Panc1 (cell line): ENCODE data around the gene TIGD6. TPM values are rescaled to one million over a fixed set of nuclear protein-coding genes. Genes with fewer than 3 reads are reported as not detected.

Experiments used
- ATAC-seq: fragments of 200-7000 bp; cut with Tn5 transposase; 2 replicates; pipeline ENCODE4 v1.9.1; 2020; ENCODE audit warnings: mild to moderate bottlenecking, moderate library complexity
- BruUV-seq: library from RNA; stranded (reverse); fragments of 400-500 nt; replicated peaks from 2 replicates; lab custom pipeline; 2021; lab: Mats Ljungman, UMichigan
- CTCF ChIA-PET: fragments of 300-600 bp; sonication (Branson Sonifier 250); formaldehyde crosslinking; loops from one replicate; lab custom pipeline; 2022; ENCODE audit warnings: antibody characterized with exemption; lab: Charles Lee
- POLR2A ChIA-PET: fragments of 300-600 bp; sonication (Branson Sonifier 250); formaldehyde crosslinking; loops from one replicate; lab custom pipeline; 2022; ENCODE audit warnings: antibody characterized with exemption; lab: Charles Lee
- DNase-seq: peaks from one replicate; pipeline ENCODE4 v3.0.0-alpha.2; 2010; ENCODE audit warnings: low read depth, low spot score
- H3K27ac ChIP-seq: 2 replicates; pipeline ENCODE4 v1.5.1; 2011; ENCODE audit warnings: mild to moderate bottlenecking, low read length, inconsistent platforms
- H3K27me3 ChIP-seq: fragments of 200-500 bp; sonication (Bioruptor generic); 2 replicates; pipeline ENCODE4 v1.6.0; 2014; ENCODE audit warnings: low read length, inconsistent platforms; ENCODE audit not compliant: control insufficient read depth, insufficient read depth
- H3K36me3 ChIP-seq: fragments of 200-500 bp; sonication (Bioruptor generic); 2 replicates; pipeline ENCODE4 v1.5.1; 2014; ENCODE audit warnings: inconsistent platforms, mild to moderate bottlenecking, low read length, moderate library complexity; ENCODE audit not compliant: control insufficient read depth, insufficient read depth
- H3K4me1 ChIP-seq: 2 replicates; pipeline ENCODE4 v1.5.1; 2011; ENCODE audit warnings: inconsistent platforms, mild to moderate bottlenecking, low read length, moderate library complexity; ENCODE audit not compliant: control insufficient read depth, insufficient read depth
- H3K4me3 ChIP-seq, 2 experiments: 2 replicates each; pipeline ENCODE4 v1.5.1; 2011 to 2012; ENCODE audit warnings: low read depth in 2 of 2, low read length in 2 of 2, mild to moderate bottlenecking in 2 of 2, inconsistent platforms in 1 of 2, moderate library complexity in 1 of 2
- H3K9me3 ChIP-seq: fragments of 200-500 bp; sonication (Bioruptor generic); 2 replicates; pipeline ENCODE4 v1.5.1; 2014; ENCODE audit warnings: low read depth, mild to moderate bottlenecking, inconsistent platforms, low read length, moderate library complexity; ENCODE audit not compliant: control insufficient read depth, insufficient read depth
- POLR2AphosphoS5 ChIP-seq: IDR thresholded peaks from 2 replicates; pipeline ENCODE4 v1.6.1; 2012; ENCODE audit warnings: mild to moderate bottlenecking, low read depth, low read length, moderate library complexity
- REST ChIP-seq, 2 experiments: IDR thresholded peaks; 2 replicates each; pipeline ENCODE4 v1.6.1; 2011 to 2012; ENCODE audit warnings: low read depth in 2 of 2, control low read depth in 1 of 2, low read length in 1 of 2, mild to moderate bottlenecking in 1 of 2, moderate library complexity in 1 of 2; ENCODE audit not compliant: insufficient read depth in 1 of 2
- SIN3A ChIP-seq: IDR thresholded peaks from 2 replicates; pipeline ENCODE4 v1.6.1; 2012; ENCODE audit warnings: low read depth, mild to moderate bottlenecking, low read length, moderate library complexity, borderline replicate concordance; ENCODE audit not compliant: insufficient read depth
- TCF7L2 ChIP-seq: IDR thresholded peaks from 2 replicates; pipeline ENCODE4 v1.6.1; 2011; ENCODE audit warnings: mild to moderate bottlenecking, low read depth, low read length, inconsistent platforms
- in situ Hi-C: cut with HindIII; loops from 2 replicates; pipeline ENCODE4 v1.10.0; 2016; ENCODE audit warnings: low sequenced_read_pairs, low pct_unique_long_range_greater_than_20kb
- intact Hi-C: fragments of 100-400 bp; cut with micrococcal nuclease; formaldehyde crosslinking; loops from one replicate; pipeline ENCODE4 v1.10.0; 2022; ENCODE audit not compliant: unreplicated experiment
- total RNA-seq: library from RNA; stranded (reverse); gene quantifications from one replicate; pipeline ENCODE4 v1.2.1, GENCODE V29; 2021; ENCODE audit not compliant: unreplicated experiment
- TF ChIP-seq, protein P1 (sequence below): fragments of 450-650 bp; IDR thresholded peaks from 2 replicates; pipeline ENCODE4 v1.5.1; 2017; ENCODE audit warnings: mild to moderate bottlenecking

Gene TIGD6
- total RNA-seq, 1 experiment from 2014 or later: 7.1 TPM

- no TSS peak for BruUV-seq
- in situ Hi-C loops (no loop called here), intact Hi-C loops (no loop called here)
- H3K27me3 ChIP-seq: no peaks in the 10 kb centered on the region
- no peak for TF ChIP-seq REST (IDR thresholded peaks at IDR 0.05; ENCODE audit: insufficient read depth in 1 of 2, low read depth in 2 of 2, low read length in 1 of 2)
- no peak for TF ChIP-seq POLR2AphosphoS5
- TF ChIP-seq TCF7L2: no peak
- TF ChIP-seq, protein P1, sequence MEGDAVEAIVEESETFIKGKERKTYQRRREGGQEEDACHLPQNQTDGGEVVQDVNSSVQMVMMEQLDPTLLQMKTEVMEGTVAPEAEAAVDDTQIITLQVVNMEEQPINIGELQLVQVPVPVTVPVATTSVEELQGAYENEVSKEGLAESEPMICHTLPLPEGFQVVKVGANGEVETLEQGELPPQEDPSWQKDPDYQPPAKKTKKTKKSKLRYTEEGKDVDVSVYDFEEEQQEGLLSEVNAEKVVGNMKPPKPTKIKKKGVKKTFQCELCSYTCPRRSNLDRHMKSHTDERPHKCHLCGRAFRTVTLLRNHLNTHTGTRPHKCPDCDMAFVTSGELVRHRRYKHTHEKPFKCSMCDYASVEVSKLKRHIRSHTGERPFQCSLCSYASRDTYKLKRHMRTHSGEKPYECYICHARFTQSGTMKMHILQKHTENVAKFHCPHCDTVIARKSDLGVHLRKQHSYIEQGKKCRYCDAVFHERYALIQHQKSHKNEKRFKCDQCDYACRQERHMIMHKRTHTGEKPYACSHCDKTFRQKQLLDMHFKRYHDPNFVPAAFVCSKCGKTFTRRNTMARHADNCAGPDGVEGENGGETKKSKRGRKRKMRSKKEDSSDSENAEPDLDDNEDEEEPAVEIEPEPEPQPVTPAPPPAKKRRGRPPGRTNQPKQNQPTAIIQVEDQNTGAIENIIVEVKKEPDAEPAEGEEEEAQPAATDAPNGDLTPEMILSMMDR: no peak
- no peak for TF ChIP-seq SIN3A
- POLR2A ChIA-PET: no interaction called here
- ATAC-seq (no peak), DNase-seq (no peak)
- peaks cover 6% of the 10 kb centered on the region for H3K4me1 ChIP-seq
- H3K9me3 ChIP-seq: no peaks in the 10 kb centered on the region
- CTCF ChIA-PET: interaction anchor here (1.2 kb wide), 1 partner anchor 162 kb away, joined by 4 read pairs; no protein-coding TSS in a partner anchor
- H3K4me3 ChIP-seq: no peak overlapping the region
- no peak overlapping the region for H3K27ac ChIP-seq
- H3K36me3 ChIP-seq: no peaks in the 10 kb centered on the region; the same call in 1 of the 2 replicates
Measured at GRCh38 chr5:149996205-149996890, 4.1 kb downstream of the TIGD6 start.

GRCh38 chr5:149995385-149996204 is 4.9 kb downstream of the TIGD6 start:
- no peaks in the 10 kb centered on the region for H3K27me3 ChIP-seq
- H3K36me3 ChIP-seq: no peaks in the 10 kb centered on the region
- no peaks in the 10 kb centered on the region for H3K9me3 ChIP-seq
- ChIA-PET CTCF (no interaction called here), POLR2A (no interaction called here)
- no TSS peak for BruUV-seq
- no peak for ATAC-seq
- TF ChIP-seq POLR2AphosphoS5 (no peak), REST (IDR thresholded peaks at IDR 0.05; ENCODE audit: insufficient read depth in 1 of 2, low read depth in 2 of 2, low read length in 1 of 2) (no peak), SIN3A (no peak), TCF7L2 (no peak)
- TF ChIP-seq, protein P1: no peak; the same call in 1 of the 2 replicates
- DNase-seq: no peak
- in situ Hi-C loops (no loop called here), intact Hi-C loops (no loop called here)
- H3K4me3 ChIP-seq: no peak overlapping the region
- no peak overlapping the region for H3K27ac ChIP-seq
- H3K4me1 ChIP-seq: peaks cover 6% of the 10 kb centered on the region
